K562 (cell line): Measurements from ENCODE around the gene CRELD2. TPM values are rescaled to one million over a fixed set of nuclear protein-coding genes. Genes with fewer than 3 reads are reported as not detected.
A peak's percentile ranks its signal among the peaks of the same experiment; 100 is the strongest.

Experiments
- ATAC-seq: fragments of 200-7000 bp; cut with Tn5 transposase; 3 replicates; pipeline ENCODE4 v1.9.1; 2020; ENCODE audit warnings: moderate library complexity
- BruUV-seq: library from RNA; stranded (reverse); fragments of 400-500 nt; replicated peaks from 2 replicates; lab custom pipeline; 2021; lab: Mats Ljungman, UMichigan
- CTCF ChIA-PET: fragments of 300-600 bp; formaldehyde crosslinking; extraction: SDS; loops from one replicate; lab custom pipeline; 2021; ENCODE audit warnings: low intra/inter-chr PET ratio; lab: Yijun Ruan, JAX
- POLR2A ChIA-PET: fragments of 300-600, 350-650 bp; sonication (Branson Sonifier 250); formaldehyde crosslinking; extraction: SDS; loops from one replicate; lab custom pipeline; 2021; ENCODE audit warnings: antibody characterized with exemption, inconsistent platforms; lab: Yijun Ruan, JAX
- DNase-seq, 4 experiments: peaks; one replicate each; pipeline versions ENCODE4 v3.0.0 to v3.0.0-alpha.2; 2011 to 2018; ENCODE audit warnings: low spot score in 3 of 4, mixed read lengths in 3 of 4; ENCODE audit errors: extremely low read depth in 1 of 4
- FAIRE-seq: peaks from 2 replicates; lab custom pipeline; 2011; peaks lifted over from hg19 to GRCh38; lab: Jason Lieb, UNC
- H2AFZ ChIP-seq: 2 replicates; pipeline ENCODE4 v1.6.0; 2011; ENCODE audit warnings: low read depth, low read length, control low read depth, inconsistent platforms
- H3K27ac ChIP-seq: fragments of 200-600 bp; 3 replicates; pipeline ENCODE4 v1.8.0; 2011; ENCODE audit warnings: low read depth, mild to moderate bottlenecking, control low read depth, inconsistent platforms, low read length, moderate library complexity, mixed read lengths; ENCODE audit errors: extremely low read depth
- H3K27me3 ChIP-seq, 2 experiments: fragments of 300-600 bp in 1 of 2; 2 replicates in 1 of 2; 3 replicates in 1 of 2; pipeline versions ENCODE4 v1.6.0 to v1.8.0; 2011; ENCODE audit warnings: inconsistent platforms in 2 of 2, low read length in 2 of 2, mild to moderate bottlenecking in 1 of 2, mixed read lengths in 1 of 2, moderate library complexity in 1 of 2; ENCODE audit not compliant: control insufficient read depth in 2 of 2, insufficient read depth in 2 of 2
- H3K36me3 ChIP-seq: fragments of 300-600 bp; 3 replicates; pipeline ENCODE4 v1.8.0; 2011; ENCODE audit warnings: mild to moderate bottlenecking, low read length, inconsistent platforms; ENCODE audit not compliant: control insufficient read depth, insufficient read depth
- H3K4me1 ChIP-seq, 2 experiments: fragments of 200-600 bp in 1 of 2; replicated peaks in 1 of 2; 2 replicates in 1 of 2; 3 replicates in 1 of 2; pipeline versions ENCODE4 v1.5.1 to v1.8.0; 2011; ENCODE audit warnings: inconsistent platforms in 2 of 2, low read length in 2 of 2, mild to moderate bottlenecking in 1 of 2, mixed read lengths in 1 of 2, moderate library complexity in 1 of 2; ENCODE audit not compliant: control insufficient read depth in 2 of 2, insufficient read depth in 2 of 2
- H3K4me2 ChIP-seq: 2 replicates; pipeline ENCODE4 v1.6.1; 2011; ENCODE audit warnings: low read length, control low read depth, inconsistent platforms, mixed read lengths; ENCODE audit not compliant: insufficient read depth
- H3K4me3 ChIP-seq: fragments of 200-600 bp; sonication (generic), shearing (Covaris generic); 2 replicates; pipeline ENCODE4 v1.5.1; 2016; ENCODE audit warnings: control low read depth, inconsistent platforms
- H3K79me2 ChIP-seq: fragments of 200-600 bp; 3 replicates; pipeline ENCODE4 v1.8.0; 2011; ENCODE audit warnings: low read length, inconsistent platforms; ENCODE audit not compliant: control insufficient read depth, insufficient read depth
- H3K9ac ChIP-seq, 2 experiments: 2 replicates each; pipeline versions ENCODE4 v1.6.0 to v1.6.1; 2011; ENCODE audit warnings: low read depth in 2 of 2, low read length in 2 of 2, control low read depth in 1 of 2, inconsistent platforms in 1 of 2, mild to moderate bottlenecking in 1 of 2, mixed read lengths in 1 of 2; ENCODE audit not compliant: insufficient read depth in 1 of 2
- H3K9me1 ChIP-seq: one replicate; pipeline ENCODE4 v1.6.0; 2011; ENCODE audit warnings: inconsistent platforms, mild to moderate bottlenecking, low read length, moderate library complexity; ENCODE audit not compliant: control insufficient read depth, insufficient read depth
- H3K9me3 ChIP-seq: replicated peaks from 2 replicates; pipeline ENCODE4 v1.5.1; 2011; ENCODE audit warnings: low read depth, low read length, inconsistent platforms; ENCODE audit not compliant: control insufficient read depth, insufficient read depth
- H4K20me1 ChIP-seq: replicated peaks from 2 replicates; pipeline ENCODE4 v1.6.1; 2011; ENCODE audit warnings: low read length, inconsistent platforms, mixed read lengths; ENCODE audit not compliant: control insufficient read depth, insufficient read depth
- ARID3A ChIP-seq: IDR thresholded peaks from 2 replicates; pipeline ENCODE4 v1.6.1; 2012; ENCODE audit warnings: low read depth, low read length, improper control_type of control experiment, borderline replicate concordance
- PHB2 ChIP-seq: fragments of 450-650 bp; IDR thresholded peaks from 2 replicates; pipeline ENCODE4 v1.6.1; 2017; ENCODE audit warnings: low read depth
- PTBP1 ChIP-seq: fragments of 200-400 bp; formaldehyde crosslinking; IDR thresholded peaks from 2 replicates; pipeline ENCODE4 v1.6.1; 2017; ENCODE audit warnings: low read depth, low read length
- RBM25 ChIP-seq: fragments of 200-400 bp; formaldehyde crosslinking; IDR thresholded peaks from 2 replicates; pipeline ENCODE4 v1.6.1; 2018; ENCODE audit warnings: low read length, low read depth, moderate library complexity; ENCODE audit not compliant: severe bottlenecking
- TAL1 ChIP-seq: fragments of 450-650 bp; IDR thresholded peaks from 2 replicates; pipeline ENCODE4 v1.6.1; 2016; ENCODE audit warnings: mild to moderate bottlenecking
- TARDBP ChIP-seq: fragments of 450-650 bp; IDR thresholded peaks from 2 replicates; pipeline ENCODE4 v1.6.1; 2016
- VEZF1 ChIP-seq: fragments of 200-800 bp; sonication (Bioruptor generic); IDR thresholded peaks from 2 replicates; pipeline ENCODE4 v1.6.1; 2017; ENCODE audit warnings: missing genetic modification characterization, missing compliant biosample characterization
- ZEB2 ChIP-seq: fragments of 450-650 bp; IDR thresholded peaks from 2 replicates; pipeline ENCODE4 v1.6.1; 2016
- ZFP36 ChIP-seq: fragments of 150-350 bp; IDR thresholded peaks from 2 replicates; pipeline ENCODE4 v1.6.1; 2018; ENCODE audit warnings: low read length, low read depth; ENCODE audit not compliant: partially characterized antibody
- ZKSCAN1 ChIP-seq: fragments of 150-350 bp; IDR thresholded peaks from 2 replicates; pipeline ENCODE4 v1.6.1; 2016; ENCODE audit warnings: low read depth, low read length
- ZNF316 ChIP-seq: fragments of 450-650 bp; IDR thresholded peaks from 2 replicates; pipeline ENCODE4 v1.6.1; 2016
- ZNF436 ChIP-seq: fragments of 250-450, 450-650 bp; sonication (Bioruptor Pico); formaldehyde crosslinking; IDR thresholded peaks from 2 replicates; pipeline ENCODE4 v1.7.0; 2020; ENCODE audit warnings: mild to moderate bottlenecking
- ZNF518B ChIP-seq: fragments of 250-450 bp; sonication (Bioruptor Pico); IDR thresholded peaks from 2 replicates; pipeline ENCODE4 v1.5.0; 2021; ENCODE audit warnings: mild to moderate bottlenecking, moderate library complexity
- ZNF584 ChIP-seq: fragments of 200-800 bp; sonication (Bioruptor generic); IDR thresholded peaks from 2 replicates; pipeline ENCODE4 v1.6.1; 2016; ENCODE audit warnings: low read depth, mild to moderate bottlenecking, missing genetic modification characterization, missing compliant biosample characterization
- ZNF77 ChIP-seq: fragments of 250-450 bp; sonication (Bioruptor Pico); IDR thresholded peaks from 2 replicates; pipeline ENCODE4 v1.5.0; 2020
- ZNF780A ChIP-seq: fragments of 250-450 bp; sonication (Bioruptor Pico); IDR thresholded peaks from 2 replicates; pipeline ENCODE4 v1.5.0; 2021; ENCODE audit warnings: mild to moderate bottlenecking
- WGBS: fragments of 100-300 bp; shearing (Covaris generic); methylation state at CpG from one replicate; pipeline ENCODE4 v1.1.6; 2016; ENCODE audit warnings: low coverage, mixed read lengths; ENCODE audit not compliant: insufficient coverage; ENCODE audit errors: missing lambda C conversion rate; 5-methylcytosine and 5-hydroxymethylcytosine counted together
- in situ Hi-C: fragments of 300-500 bp; cut with MboI; formaldehyde crosslinking; loops from 4 replicates; pipeline ENCODE4 v1.15.0; 2018; ENCODE audit warnings: inconsistent platforms, mixed read lengths
- intact Hi-C: fragments of 100-400 bp; cut with micrococcal nuclease; formaldehyde crosslinking; loops from 2 replicates; pipeline ENCODE4 v1.14.2; 2022
- polyA plus RNA-seq, 8 experiments: library from polyadenylated mRNA; depleted of rRNA in 4 of 8; stranded (reverse) in 5 of 8; unstranded in 3 of 8; fragments of >200 nt; fragmentation: Nextera tagmentation in 2 of 8; fragmentation: Illumina TruSeq in 1 of 8; extraction: Ambion mirVana in 2 of 8; extraction: Trizol in 1 of 8; gene quantifications; 2 replicates each; pipeline versions ENCODE4 v1.2.1 to v1.2.3, GENCODE V29; 2011 to 2014; ENCODE audit warnings: inconsistent platforms in 1 of 8, missing spikeins in 1 of 8
- total RNA-seq, 7 experiments: library from RNA; depleted of rRNA in 6 of 7; stranded (reverse); fragments of >200 nt in 6 of 7; fragmentation: Illumina TruSeq in 2 of 7; extraction: Trizol in 2 of 7; gene quantifications; 2 replicates each; pipeline versions ENCODE4 v1.2.1 to v1.2.3, GENCODE V29; 2011 to 2021; ENCODE audit warnings: low replicate concordance in 1 of 7

The CRELD2 gene
- total and polyA plus RNA-seq, 9 of the 15 experiments (the other 6 are each of a cell fraction or from before 2014, with no cell fraction given) = 0.96 to 25.3 (median 8.8) TPM

- Histone ChIP-seq H3K4me1 (peaks cover 20 to 76% of the 10 kb centered on the region in 2 experiments), H3K27me3 (no peaks in the 10 kb centered on the region), H3K4me3 (no peak overlapping the region), H3K4me2 (no peak overlapping the region), H3K9me3 (no peaks in the 10 kb centered on the region), H3K9ac (peak overlapping the region in 1 of 2 experiments; percentile 90; a peak in 2 of 4 replicates), H3K79me2 (no peaks in the 10 kb centered on the region), H3K36me3 (no peaks in the 10 kb centered on the region), H2AFZ (no peak overlapping the region), H3K9me1 (no peaks in the 10 kb centered on the region), H4K20me1 (no peaks in the 10 kb centered on the region), H3K27ac (no peak overlapping the region)
- 43% methylated on average over 13 of the region's 27 CpGs for WGBS
- ChIA-PET POLR2A (interaction anchor here (0.7 to 1.3 kb wide), 4 partner anchors 16 to 97 kb away, joined by 3 to 5 read pairs (median 4); partner anchors contain the start of gene ALG12), CTCF (no interaction called here)
- ATAC-seq (no peak), FAIRE-seq (peak; percentile 57), DNase-seq (peak in 1 of 4 experiments; percentile 29)
- in situ Hi-C loops = loop anchor here (5.0 kb wide), 2 partner anchors 59 to 99 kb away; no protein-coding TSS in a partner anchor
- intact Hi-C loops = loop anchor here (5.0 kb wide), 1 partner anchor 39 kb away; no protein-coding TSS in a partner anchor
- no TSS peak for BruUV-seq
- no peak for TF ChIP-seq ZKSCAN1
- no peak for TF ChIP-seq ZEB2
- TF ChIP-seq PTBP1 = no peak
- no peak for TF ChIP-seq ZNF436
- TF ChIP-seq RBM25 = no peak
- no peak for TF ChIP-seq PHB2
- no peak for TF ChIP-seq ZNF77 (CRISPR knock-in tag)
- TF ChIP-seq TAL1 = no peak
- no peak for TF ChIP-seq ZNF780A (CRISPR knock-in tag)
- TF ChIP-seq ZNF518B = no peak
- TF ChIP-seq ZNF584 (CRISPR knock-in tag) = 0 out of 2 replicates have a peak, but pooled peaks have one; percentile 7
- no peak for TF ChIP-seq VEZF1
- TF ChIP-seq ARID3A = no peak
- TF ChIP-seq ZFP36 = no peak
- no peak for TF ChIP-seq TARDBP
- no peak for TF ChIP-seq ZNF316
These were observed 15.1 kb downstream of the CRELD2 start for GRCh38 chr22:49933236-49934159.
